Germinal center (tissue), 1 donor: ENCODE measurements around the gene ZNF473.
"Not testable (repeated sequence)": the region's sequence is repeated elsewhere in the genome, so short reads cannot be mapped to it uniquely, and the experiment has no call there.

Experiments
- DNase-seq: peaks from one replicate; pipeline ENCODE4 v3.0.0; 2012; ENCODE audit warnings: mixed read lengths, low spot score

The ZNF473 gene

DNA sequence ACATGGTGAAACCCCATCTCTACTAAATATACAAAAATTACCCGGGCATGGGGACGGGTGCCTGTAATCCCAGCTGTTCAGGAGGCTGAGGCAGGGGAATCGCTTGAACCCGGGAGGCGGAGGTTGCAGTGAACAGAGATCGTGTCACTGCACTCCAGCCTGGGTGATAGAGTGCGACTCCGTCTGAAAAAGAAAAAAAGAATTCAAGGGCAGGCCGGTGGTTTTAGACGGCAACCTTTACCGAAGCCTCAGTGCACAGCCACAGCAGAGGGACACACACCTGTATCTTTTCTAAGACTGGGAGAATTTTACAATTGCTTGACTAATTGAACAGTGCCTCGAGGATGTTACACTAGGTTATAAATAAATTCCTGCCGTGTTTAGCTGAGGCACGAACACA is 73.9 kb downstream of the ZNF473 start:
- not testable (repeated sequence) for DNase-seq

DNA sequence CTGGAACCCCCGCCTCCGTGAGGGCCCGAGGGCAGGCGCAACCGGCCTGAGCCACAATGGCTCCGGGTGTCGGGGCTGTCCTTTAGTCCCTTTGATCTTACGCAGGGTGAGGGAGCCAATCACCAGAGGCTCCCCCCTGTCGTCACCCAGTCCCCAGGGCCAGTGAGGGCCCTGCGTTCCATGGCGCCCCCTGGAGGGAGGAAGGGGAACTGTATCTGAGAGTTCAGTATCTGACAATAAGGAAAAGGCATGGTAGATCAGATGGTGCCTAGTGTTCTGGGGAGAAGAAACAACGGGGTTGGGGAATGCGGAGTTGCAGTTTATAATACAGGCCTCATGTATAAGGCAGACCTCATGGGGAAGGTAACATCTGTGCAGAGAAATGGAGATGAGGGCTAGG is 75.1 kb downstream of the ZNF473 start:
- DNase-seq = not testable (repeated sequence)
